ENCODE data around the gene NACAD.
"Not testable (repeated sequence)": the region's sequence is repeated elsewhere in the genome, so short reads cannot be mapped to it uniquely, and the experiment has no call there.

DNA sequence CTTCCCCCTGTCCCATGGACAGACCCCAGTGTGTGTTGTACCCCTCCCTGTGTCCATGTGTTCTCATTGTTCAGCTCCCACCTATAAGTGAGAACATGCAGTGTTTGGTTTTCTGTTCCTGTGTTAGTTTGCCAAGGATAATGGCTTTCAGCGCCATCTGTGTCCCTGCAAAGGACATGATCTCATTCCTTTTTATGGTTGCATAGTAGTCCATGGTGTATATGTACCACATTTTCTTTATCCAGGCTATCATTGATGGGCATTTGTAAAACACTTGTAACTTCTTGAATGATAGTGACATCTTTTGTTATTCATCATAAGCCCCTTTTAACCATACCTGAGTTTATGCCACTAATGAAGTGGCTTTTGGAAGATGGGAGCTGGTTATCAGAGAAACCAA lies 25.5 kb upstream of the NACAD start:
- TF ChIP-seq, protein P1, sequence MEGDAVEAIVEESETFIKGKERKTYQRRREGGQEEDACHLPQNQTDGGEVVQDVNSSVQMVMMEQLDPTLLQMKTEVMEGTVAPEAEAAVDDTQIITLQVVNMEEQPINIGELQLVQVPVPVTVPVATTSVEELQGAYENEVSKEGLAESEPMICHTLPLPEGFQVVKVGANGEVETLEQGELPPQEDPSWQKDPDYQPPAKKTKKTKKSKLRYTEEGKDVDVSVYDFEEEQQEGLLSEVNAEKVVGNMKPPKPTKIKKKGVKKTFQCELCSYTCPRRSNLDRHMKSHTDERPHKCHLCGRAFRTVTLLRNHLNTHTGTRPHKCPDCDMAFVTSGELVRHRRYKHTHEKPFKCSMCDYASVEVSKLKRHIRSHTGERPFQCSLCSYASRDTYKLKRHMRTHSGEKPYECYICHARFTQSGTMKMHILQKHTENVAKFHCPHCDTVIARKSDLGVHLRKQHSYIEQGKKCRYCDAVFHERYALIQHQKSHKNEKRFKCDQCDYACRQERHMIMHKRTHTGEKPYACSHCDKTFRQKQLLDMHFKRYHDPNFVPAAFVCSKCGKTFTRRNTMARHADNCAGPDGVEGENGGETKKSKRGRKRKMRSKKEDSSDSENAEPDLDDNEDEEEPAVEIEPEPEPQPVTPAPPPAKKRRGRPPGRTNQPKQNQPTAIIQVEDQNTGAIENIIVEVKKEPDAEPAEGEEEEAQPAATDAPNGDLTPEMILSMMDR (conservative IDR thresholded peaks at IDR 0.05; ENCODE audit: low read depth, low read length), result not testable (repeated sequence)
- TF ChIP-seq MAZ (IDR thresholded peaks at IDR 0.05; ENCODE audit: borderline replicate concordance, low read depth, low read length); RAD21 (IDR thresholded peaks at IDR 0.05; ENCODE audit: low read length); CEBPB (IDR thresholded peaks at IDR 0.05; ENCODE audit: low read depth, low read length); POLR2A (IDR thresholded peaks at IDR 0.05; ENCODE audit: low read depth, low read length); FOS (IDR thresholded peaks at IDR 0.05; ENCODE audit: low read depth, low read length); MAFK (IDR thresholded peaks at IDR 0.05; ENCODE audit: low read depth, low read length); SMC3 (IDR thresholded peaks at IDR 0.05; ENCODE audit: low read depth, low read length); MXI1 (IDR thresholded peaks at IDR 0.05; ENCODE audit: borderline replicate concordance, low read depth, low read length); CHD1 (IDR thresholded peaks at IDR 0.05; ENCODE audit: low read depth, low read length): not testable (repeated sequence)
- TF ChIP-seq, protein P2, sequence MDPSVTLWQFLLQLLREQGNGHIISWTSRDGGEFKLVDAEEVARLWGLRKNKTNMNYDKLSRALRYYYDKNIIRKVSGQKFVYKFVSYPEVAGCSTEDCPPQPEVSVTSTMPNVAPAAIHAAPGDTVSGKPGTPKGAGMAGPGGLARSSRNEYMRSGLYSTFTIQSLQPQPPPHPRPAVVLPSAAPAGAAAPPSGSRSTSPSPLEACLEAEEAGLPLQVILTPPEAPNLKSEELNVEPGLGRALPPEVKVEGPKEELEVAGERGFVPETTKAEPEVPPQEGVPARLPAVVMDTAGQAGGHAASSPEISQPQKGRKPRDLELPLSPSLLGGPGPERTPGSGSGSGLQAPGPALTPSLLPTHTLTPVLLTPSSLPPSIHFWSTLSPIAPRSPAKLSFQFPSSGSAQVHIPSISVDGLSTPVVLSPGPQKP (IDR thresholded peaks at IDR 0.05; ENCODE audit: borderline replicate concordance, low read depth, low read length), result not testable (repeated sequence)
